ENCODE results near the gene ZFP3. TPM values are rescaled to one million over a fixed set of nuclear protein-coding genes. Genes with fewer than 3 reads are reported as not detected.
A peak's percentile ranks its signal among the peaks of the same experiment; 100 is the strongest.
"Not testable (repeated sequence)": the region's sequence is repeated elsewhere in the genome, so short reads cannot be mapped to it uniquely, and the experiment has no call there.

The ZFP3 gene
- total RNA-seq, 1 experiment from 2014 or later = 0.21 TPM

DNA sequence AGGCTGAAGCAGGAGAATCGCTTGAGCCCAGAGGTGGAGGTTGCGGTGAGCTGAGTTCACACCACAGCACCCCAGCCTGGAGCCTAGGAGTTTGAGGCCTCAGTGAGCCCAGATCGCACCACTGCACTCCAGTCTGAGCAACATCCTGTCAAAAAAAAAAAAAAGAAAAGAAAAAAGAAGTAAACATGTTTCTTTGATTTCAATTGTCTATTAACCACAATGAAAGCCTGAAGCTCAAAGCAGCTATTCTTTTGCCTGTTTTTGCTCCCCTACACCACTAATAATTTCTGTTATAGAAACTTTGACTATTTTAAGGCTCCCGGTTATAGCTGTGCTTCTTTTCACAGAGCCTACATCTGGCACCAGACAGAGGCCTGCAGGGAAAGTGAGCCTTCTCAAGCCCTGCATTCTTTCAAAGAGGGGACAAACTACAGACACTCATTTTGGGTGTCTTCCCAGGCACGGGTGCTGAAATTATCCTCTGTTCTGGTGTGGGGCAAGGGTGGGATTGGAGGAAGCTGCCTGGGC lies 28.9 kb upstream of the ZFP3 start:
- no peak overlapping the region for H3K4me3 ChIP-seq (ENCODE audit: insufficient read depth, low read depth, low read length)
- no peaks in the 10 kb centered on the region for H3K27me3 ChIP-seq (ENCODE audit: control insufficient read depth, insufficient read depth, low read length)
- H3K36me3 ChIP-seq (replicated peaks; ENCODE audit: control insufficient read depth, insufficient read depth, low read length) = no peaks in the 10 kb centered on the region
- no peak for DNase-seq

DNA sequence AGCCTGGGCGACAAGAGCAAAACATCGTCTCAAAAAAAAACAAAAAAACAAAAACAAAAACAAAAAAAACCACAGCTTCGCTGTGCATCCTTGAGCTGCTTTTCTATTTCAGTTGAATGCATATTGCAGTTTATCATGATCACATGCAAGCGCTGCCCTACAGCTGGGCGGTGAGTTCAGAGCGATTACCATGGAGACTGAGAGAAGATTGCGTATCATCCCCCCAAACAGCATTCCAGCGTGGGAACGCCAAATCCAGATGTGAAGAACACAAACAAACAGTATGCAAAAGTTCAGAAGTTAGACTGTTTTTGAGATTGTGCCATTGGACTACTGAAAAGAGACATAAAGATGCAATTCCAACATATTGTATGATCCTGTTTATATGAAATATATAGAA lies 28.0 kb upstream of the ZFP3 start:
- no peaks in the 10 kb centered on the region for H3K36me3 ChIP-seq (replicated peaks; ENCODE audit: control insufficient read depth, insufficient read depth, low read length)
- no peak for DNase-seq
- no peaks in the 10 kb centered on the region for H3K27me3 ChIP-seq (ENCODE audit: control insufficient read depth, insufficient read depth, low read length)
- no peak overlapping the region for H3K4me3 ChIP-seq (ENCODE audit: insufficient read depth, low read depth, low read length)

DNA sequence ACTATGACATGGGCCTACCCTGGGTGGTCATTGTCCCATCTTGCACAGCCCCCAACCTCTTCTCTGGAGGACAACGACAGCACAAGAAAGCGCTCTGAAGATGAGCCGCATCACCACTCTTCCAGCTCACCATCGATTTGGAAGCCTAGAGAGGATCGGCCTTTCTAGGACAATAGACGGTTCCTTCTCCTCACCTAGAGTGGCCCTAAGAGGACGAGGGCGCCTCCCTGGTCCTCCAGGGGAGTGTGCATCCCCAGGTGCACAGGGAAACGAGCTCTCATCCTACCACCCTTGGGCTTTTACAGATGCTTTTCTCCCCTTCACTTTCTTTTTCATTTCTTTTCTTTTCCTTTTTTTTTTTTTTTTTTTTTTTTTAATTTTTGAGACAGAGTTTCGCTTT lies 22.7 kb upstream of the ZFP3 start:
- Histone ChIP-seq H3K36me3 (replicated peaks; ENCODE audit: control insufficient read depth, insufficient read depth, low read length) (no peaks in the 10 kb centered on the region), H3K27me3 (ENCODE audit: control insufficient read depth, insufficient read depth, low read length) (no peaks in the 10 kb centered on the region), H3K4me3 (ENCODE audit: insufficient read depth, low read depth, low read length) (no peak overlapping the region)
- peak; percentile 55 for DNase-seq

DNA sequence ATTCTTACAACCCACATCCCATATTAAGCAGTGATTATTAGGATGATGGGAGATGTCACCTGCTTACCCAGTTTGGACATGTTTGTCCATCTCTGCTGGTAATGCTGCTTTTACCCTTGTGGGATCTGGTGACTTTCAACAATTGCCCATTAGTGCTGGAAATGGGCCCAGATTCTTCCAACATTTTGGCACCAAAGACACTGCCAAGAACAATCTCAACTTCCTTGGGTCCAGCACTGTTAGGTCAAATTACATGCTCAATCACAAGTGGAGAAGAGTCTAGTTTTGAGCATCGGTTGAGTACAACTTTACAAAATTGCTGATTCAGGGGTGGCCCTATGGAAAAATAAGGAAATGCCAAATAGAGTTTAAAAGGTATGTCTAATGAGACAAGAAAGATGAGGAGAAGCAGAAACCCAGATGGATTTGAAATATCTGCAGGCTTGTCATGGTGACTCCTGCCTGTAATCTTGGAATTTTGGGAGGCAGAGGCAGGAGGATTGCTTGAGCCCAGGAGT lies 13.0 kb upstream of the ZFP3 start:
- Histone ChIP-seq H3K4me3 (ENCODE audit: insufficient read depth, low read depth, low read length) (no peak overlapping the region), H3K36me3 (replicated peaks; ENCODE audit: control insufficient read depth, insufficient read depth, low read length) (no peaks in the 10 kb centered on the region), H3K27me3 (ENCODE audit: control insufficient read depth, insufficient read depth, low read length) (no peaks in the 10 kb centered on the region; the same call in 1 of the 2 replicates)
- DNase-seq = no peak

GRCh38 chr17:5068236-5068635 lies 10.0 kb upstream of the ZFP3 start:
- Histone ChIP-seq H3K4me3 (ENCODE audit: insufficient read depth, low read depth, low read length) (no peak overlapping the region), H3K36me3 (replicated peaks; ENCODE audit: control insufficient read depth, insufficient read depth, low read length) (no peaks in the 10 kb centered on the region), H3K27me3 (ENCODE audit: control insufficient read depth, insufficient read depth, low read length) (no peaks in the 10 kb centered on the region; the same call in 1 of the 2 replicates)
- DNase-seq = no peak

DNA sequence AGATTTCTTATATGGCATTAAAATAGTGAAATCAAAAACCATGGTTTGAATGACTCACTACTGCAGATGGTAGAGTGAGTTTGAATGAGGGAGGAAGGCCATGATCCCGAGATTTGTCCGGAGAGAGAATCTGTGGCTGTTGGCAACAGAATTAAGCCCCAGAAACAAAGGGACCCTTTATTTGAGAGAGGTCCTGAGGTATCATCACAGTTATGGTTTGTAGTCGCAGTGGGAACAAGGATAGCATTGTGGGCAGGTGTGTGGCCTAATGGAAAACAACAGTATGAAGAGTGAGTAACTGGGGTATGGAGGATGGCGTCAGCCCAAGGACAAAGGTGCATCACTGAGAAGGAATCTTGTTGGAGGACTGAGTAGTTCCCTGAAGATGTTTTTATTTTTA lies 8.5 kb upstream of the ZFP3 start:
- no peak overlapping the region for H3K4me3 ChIP-seq (ENCODE audit: insufficient read depth, low read depth, low read length)
- DNase-seq = no peak
- H3K27me3 ChIP-seq (ENCODE audit: control insufficient read depth, insufficient read depth, low read length) = no peaks in the 10 kb centered on the region; the same call in 1 of the 2 replicates
- no peaks in the 10 kb centered on the region for H3K36me3 ChIP-seq (replicated peaks; ENCODE audit: control insufficient read depth, insufficient read depth, low read length)

DNA sequence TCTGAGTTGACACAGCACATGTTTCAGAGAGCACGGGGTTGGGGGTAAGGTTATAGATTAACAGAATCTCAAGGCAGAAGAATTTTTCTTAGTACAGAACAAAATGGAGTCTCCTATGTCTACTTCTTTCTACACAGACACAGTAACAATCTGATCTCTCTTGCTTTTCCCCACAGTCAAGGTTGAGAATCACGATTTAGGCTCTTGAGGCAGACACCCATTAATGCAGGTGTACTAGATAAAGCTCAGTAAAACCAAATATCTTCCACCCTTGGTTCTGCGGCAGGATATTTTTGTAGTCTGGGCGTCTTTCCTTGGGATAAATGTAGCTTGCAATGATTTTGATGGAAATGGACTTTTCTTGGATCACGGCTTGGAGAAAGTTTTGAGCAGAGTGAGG lies 2.8 kb upstream of the ZFP3 start:
- H3K36me3 ChIP-seq (replicated peaks; ENCODE audit: control insufficient read depth, insufficient read depth, low read length); H3K4me3 ChIP-seq (ENCODE audit: insufficient read depth, low read depth, low read length); DNase-seq; H3K27me3 ChIP-seq (ENCODE audit: control insufficient read depth, insufficient read depth, low read length): not testable (repeated sequence)

GRCh38 chr17:5077275-5077674 lies 992 bp upstream of the ZFP3 start:
- not testable (repeated sequence) for H3K27me3 ChIP-seq (ENCODE audit: control insufficient read depth, insufficient read depth, low read length); H3K4me3 ChIP-seq (ENCODE audit: insufficient read depth, low read depth, low read length); H3K36me3 ChIP-seq (replicated peaks; ENCODE audit: control insufficient read depth, insufficient read depth, low read length); DNase-seq

- peak overlapping the region; percentile 47 for H3K4me3 ChIP-seq (ENCODE audit: insufficient read depth, low read depth, low read length)
These were observed 524 bp upstream of the ZFP3 start for GRCh38 chr17:5077781-5078105.

DNA sequence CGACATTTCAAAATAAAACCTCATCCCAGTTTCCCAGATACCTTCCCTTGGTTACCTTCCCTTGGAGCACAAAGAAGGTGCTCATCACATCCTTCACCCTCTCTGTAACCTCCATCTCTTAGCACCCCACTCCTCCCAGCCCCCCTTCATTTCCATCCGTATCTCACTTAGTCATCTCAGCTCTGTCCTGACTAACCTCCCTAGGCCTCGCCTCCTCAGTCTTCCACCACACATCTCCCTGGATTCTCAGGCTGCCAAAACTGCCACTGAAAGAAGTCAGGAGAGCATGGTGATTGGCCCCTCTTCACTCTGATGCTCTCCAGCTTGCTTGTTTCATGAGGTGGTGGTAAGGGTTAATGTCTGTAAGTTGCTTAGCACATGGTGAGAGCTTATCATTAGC lies 2.3 kb downstream of the ZFP3 start:
- H3K27me3 ChIP-seq (ENCODE audit: control insufficient read depth, insufficient read depth, low read length) = peaks cover 5% of the 10 kb centered on the region; the same call in 1 of the 2 replicates
- H3K36me3 ChIP-seq (replicated peaks; ENCODE audit: control insufficient read depth, insufficient read depth, low read length) = no peaks in the 10 kb centered on the region
- no peak for DNase-seq
- no peak overlapping the region for H3K4me3 ChIP-seq (ENCODE audit: insufficient read depth, low read depth, low read length)

More at GRCh38 chr17:5077781-5078105, 524 bp upstream of the ZFP3 start:
- Histone ChIP-seq H3K27me3 (ENCODE audit: control insufficient read depth, insufficient read depth, low read length) (peaks cover 5% of the 10 kb centered on the region; the same call in 1 of the 2 replicates), H3K36me3 (replicated peaks; ENCODE audit: control insufficient read depth, insufficient read depth, low read length) (no peaks in the 10 kb centered on the region)
- DNase-seq = no peak

DNA sequence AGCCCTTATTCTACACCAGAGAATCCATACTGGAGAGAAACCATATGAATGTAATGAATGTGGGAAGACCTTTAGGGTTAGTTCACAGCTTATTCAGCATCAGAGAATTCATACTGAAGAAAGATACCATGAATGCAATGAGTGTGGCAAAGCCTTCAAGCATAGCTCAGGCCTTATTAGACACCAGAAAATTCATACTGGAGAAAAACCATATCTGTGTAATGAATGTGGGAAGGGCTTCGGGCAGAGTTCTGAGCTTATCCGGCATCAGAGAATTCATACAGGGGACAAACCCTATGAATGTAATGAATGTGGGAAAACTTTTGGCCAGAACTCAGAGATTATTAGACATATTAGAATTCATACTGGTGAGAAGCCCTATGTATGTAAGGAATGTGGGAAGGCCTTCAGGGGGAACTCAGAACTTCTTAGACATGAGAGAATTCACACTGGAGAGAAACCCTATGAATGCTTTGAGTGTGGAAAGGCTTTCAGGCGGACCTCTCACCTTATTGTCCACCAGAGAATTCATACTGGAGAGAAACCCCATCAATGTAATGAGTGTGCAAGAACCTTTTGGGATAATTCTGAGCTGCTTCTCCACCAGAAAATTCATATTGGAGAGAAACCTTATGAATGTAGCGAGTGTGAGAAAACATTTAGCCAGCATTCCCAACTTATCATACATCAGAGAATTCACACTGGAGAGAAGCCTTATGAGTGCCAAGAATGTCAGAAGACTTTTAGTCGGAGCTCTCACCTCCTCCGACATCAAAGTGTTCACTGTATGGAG lies 14.1 kb downstream of the ZFP3 start:
- DNase-seq = no peak
- no peaks in the 10 kb centered on the region for H3K36me3 ChIP-seq (replicated peaks; ENCODE audit: control insufficient read depth, insufficient read depth, low read length)
- H3K4me3 ChIP-seq (ENCODE audit: insufficient read depth, low read depth, low read length) = no peak overlapping the region
- H3K27me3 ChIP-seq (ENCODE audit: control insufficient read depth, insufficient read depth, low read length) = no peaks in the 10 kb centered on the region

DNA sequence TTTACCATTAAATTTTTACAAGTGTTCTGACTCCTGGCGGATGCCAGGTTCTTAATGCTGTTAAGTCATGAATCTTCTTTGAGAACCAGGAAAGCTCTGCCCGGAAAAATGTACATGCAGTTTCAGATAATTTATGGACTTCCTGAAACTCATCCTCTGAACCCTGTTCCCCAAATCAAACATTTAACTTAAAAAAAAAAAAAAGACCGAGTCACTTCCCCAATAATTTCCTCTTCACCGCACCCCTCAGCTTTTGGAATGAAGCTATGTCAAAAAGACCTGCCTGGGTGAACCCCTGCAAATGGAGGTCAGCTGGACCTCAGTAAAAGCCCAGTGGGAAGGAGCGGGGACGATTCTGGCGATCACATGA lies 18.4 kb downstream of the ZFP3 start:
- H3K27me3 ChIP-seq (ENCODE audit: control insufficient read depth, insufficient read depth, low read length) = no peaks in the 10 kb centered on the region
- no peak overlapping the region for H3K4me3 ChIP-seq (ENCODE audit: insufficient read depth, low read depth, low read length)
- DNase-seq = no peak
- H3K36me3 ChIP-seq (replicated peaks; ENCODE audit: control insufficient read depth, insufficient read depth, low read length) = no peaks in the 10 kb centered on the region

DNA sequence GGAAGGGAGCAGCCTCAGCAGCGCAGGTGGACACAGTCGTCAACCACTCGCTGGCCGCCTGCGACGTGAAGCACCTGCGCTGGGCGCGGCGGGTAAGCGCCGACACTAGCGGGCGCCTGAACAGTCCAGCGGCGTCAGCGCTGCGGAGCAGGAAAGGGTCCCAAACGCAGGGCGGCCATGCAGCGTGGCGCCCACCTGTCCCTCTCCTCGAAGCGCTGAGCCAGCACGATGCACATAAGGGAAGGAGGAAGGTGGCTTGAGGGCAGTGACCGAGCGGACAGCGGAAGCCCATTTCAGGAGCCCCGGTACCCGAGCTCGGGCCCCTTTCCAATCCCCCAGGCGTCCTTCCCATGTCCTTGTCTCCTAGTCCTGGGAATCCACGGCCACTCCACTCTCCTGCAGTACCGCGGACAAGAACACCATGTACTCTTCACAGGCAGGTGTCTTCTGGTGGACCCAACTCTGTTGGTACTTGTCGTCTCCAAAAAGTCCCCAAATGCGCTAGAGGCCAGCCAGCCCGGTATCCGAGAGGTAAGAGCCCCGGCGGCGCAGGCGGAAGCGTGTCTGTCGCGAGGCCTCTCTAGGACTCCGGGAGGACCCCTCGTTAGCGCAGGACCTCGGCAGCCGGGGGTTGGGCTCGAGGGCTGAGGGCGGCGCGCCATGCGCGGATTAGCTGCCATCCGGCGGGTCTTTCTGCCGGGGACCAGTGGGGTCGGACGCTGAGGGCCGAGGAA lies 19.0 kb downstream of the ZFP3 start:
- Histone ChIP-seq H3K4me3 (ENCODE audit: insufficient read depth, low read depth, low read length) (no peak overlapping the region; the same call in 1 of the 2 replicates), H3K36me3 (replicated peaks; ENCODE audit: control insufficient read depth, insufficient read depth, low read length) (no peaks in the 10 kb centered on the region), H3K27me3 (ENCODE audit: control insufficient read depth, insufficient read depth, low read length) (no peaks in the 10 kb centered on the region)
- DNase-seq = peak; percentile 83

GRCh38 chr17:5099271-5099670 lies 21.0 kb downstream of the ZFP3 start:
- H3K36me3 ChIP-seq (replicated peaks; ENCODE audit: control insufficient read depth, insufficient read depth, low read length) = no peaks in the 10 kb centered on the region
- H3K27me3 ChIP-seq (ENCODE audit: control insufficient read depth, insufficient read depth, low read length) = no peaks in the 10 kb centered on the region
- no peak for DNase-seq
- no peak overlapping the region for H3K4me3 ChIP-seq (ENCODE audit: insufficient read depth, low read depth, low read length)

GRCh38 chr17:5100832-5101231 lies 22.6 kb downstream of the ZFP3 start:
- no peak overlapping the region for H3K4me3 ChIP-seq (ENCODE audit: insufficient read depth, low read depth, low read length)
- no peak for DNase-seq

More at GRCh38 chr17:5100832-5101231, 22.6 kb downstream of the ZFP3 start:
- Histone ChIP-seq H3K27me3 (ENCODE audit: control insufficient read depth, insufficient read depth, low read length) (no peaks in the 10 kb centered on the region), H3K36me3 (replicated peaks; ENCODE audit: control insufficient read depth, insufficient read depth, low read length) (peaks cover 2% of the 10 kb centered on the region)

All from H7 (cell line).